DMS153 (cell line): ENCODE data around the gene SH2D2A.

Experiments used
- DNase-seq: peaks from one replicate; lab custom pipeline; 2025; lab: John Stamatoyannopoulos, UW

Gene SH2D2A

DNA sequence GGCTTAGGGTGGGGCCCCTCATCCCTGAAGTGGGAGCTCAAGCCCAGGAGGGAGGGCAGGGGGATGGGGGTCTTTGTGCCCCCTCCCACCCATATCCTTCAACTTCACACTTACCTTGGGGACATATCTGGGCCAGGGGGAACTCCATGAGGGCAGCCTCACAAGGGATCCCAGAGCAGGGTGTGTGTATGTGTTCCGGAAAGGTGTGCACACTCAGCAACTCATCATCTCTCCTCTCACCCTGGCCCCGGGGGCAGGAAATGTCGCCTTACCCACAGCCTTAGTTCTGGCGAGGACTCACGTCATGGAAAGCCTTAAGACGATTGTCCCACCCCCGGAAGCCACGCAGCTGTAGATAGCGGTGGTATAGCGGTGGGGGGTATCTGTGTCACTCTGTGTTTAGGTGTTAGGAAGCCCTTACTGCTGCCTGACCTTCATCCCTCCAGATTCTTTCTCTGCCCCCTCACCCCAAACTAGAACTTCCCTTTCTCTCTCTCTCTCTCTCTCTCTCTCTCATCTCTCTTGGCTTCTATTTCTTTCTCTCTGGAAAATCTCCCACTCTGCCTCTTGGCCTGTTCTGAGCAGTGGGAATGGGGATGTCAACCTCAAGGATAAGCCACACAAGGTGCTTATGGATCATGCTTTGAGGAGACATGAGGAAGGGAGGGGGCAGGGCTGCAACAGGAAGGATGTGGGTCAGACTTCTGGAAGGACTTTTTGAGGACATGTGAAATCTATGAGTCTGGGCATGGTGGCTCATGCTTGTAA is at the start of gene SH2D2A:
Gene SH2D2A, minus strand, starts transcription at position 288 of the 768 bp plus-strand sequence. Its CDS starts 140 bp downstream, at position 148.
- DNase-seq: no peak

DNA sequence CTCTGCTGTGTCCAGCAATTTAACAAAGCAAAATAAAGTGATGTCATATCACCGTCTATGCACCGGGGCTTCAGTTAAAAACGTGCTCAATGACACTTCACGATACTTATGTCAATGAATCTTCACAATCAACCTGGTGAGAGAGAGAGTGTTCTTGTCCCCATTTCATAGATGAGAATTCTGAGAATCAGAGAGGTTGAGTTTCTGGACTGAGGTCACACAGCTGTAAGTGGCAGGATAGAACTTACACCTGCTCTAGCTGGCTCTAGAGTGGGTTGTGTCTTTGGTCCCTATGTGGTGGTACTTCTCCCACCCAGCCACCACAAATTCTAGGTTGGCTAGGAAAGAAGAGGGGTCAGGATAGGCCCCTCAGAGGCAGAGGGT is 49.2 kb upstream of the SH2D2A start:
- DNase-seq: no peak

DNA sequence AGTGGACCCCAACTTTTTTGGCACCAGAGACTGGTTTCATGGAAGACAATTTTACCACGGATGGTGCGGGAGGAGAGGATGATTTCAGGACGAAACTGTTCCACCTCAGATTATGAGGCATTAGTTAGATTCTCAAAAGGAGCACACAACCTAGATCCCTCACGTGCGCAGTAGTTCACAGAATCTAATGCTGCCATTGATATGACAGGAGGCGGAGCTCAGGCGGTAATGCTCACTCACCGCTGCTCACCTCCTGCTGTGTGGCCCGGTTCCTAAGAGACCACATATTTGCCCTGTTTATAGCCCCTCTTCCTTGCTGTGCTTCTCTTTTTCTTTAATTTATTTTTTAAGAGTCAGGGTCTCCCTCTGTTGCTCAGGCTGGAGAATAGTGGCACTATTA is 48.6 kb upstream of the SH2D2A start:
- no peak for DNase-seq

DNA sequence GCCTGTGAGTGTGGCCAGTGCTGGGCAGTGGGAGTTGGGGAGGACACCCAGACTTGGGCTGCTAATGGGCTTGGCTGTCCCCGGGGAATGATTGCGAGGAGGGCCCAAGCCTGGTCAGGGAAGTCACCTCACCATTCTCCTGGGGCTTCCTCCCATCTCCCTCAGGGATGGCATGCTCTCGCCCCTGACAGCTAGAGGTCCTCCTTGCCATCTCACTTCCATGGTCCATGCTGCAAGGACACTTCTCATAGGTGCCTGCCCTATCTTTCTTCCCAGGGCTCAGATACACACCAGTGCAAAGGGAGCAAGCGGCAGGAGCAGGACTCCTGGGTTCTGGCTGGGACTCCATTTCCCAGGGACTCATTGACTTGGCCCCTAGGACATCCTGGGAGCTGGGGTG is 48.1 kb upstream of the SH2D2A start:
- no peak for DNase-seq

DNA sequence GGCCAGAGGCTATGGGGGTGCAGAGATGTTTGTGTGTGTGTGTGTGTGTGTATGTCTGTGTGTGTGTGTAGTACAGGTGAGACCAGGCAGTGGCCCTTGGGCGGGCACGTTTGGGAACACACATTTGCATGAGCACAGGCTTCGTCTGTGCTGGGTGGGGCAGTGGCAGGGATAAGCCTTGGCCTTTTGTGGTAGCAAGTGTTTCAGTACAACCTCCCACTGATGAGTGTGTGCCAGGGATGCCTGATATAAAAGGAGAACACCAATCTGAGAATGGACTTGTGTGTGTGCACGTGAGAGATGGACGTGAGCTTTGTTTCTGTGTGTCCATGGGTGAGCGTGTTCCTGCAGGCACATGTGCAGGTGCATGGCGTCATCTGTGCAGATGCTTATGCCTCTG is 47.0 kb upstream of the SH2D2A start:
- no peak for DNase-seq

DNA sequence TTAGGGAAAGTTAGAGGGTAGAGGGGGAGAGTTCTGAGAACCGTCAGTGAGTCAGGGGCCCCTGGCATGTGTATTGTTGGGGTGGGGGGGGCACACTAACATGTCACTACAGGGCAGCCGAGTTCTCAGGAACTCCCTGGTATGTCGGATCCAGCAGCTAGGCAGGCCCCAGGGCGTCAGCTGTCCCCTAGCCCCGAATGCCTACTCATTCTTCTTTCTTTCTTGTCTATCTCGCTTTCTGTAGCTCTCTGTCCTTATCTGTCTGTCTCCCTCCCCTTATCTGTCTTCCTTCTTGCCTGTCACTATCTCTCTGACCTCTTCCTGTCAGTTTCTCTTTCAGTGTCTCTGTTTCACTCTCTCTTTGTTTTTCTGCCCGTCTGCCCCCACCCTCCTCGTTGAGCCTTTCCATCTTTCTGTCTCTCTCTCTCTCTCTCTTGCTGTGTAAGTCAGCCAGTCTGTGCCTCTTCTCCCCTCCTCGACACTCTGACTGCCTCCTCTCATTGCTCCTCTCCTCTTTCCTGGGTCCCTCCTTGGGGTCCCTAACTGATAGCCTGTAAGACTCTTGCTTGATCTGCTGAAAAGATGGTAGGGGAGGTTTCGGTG is 46.5 kb upstream of the SH2D2A start:
- no peak for DNase-seq

DNA sequence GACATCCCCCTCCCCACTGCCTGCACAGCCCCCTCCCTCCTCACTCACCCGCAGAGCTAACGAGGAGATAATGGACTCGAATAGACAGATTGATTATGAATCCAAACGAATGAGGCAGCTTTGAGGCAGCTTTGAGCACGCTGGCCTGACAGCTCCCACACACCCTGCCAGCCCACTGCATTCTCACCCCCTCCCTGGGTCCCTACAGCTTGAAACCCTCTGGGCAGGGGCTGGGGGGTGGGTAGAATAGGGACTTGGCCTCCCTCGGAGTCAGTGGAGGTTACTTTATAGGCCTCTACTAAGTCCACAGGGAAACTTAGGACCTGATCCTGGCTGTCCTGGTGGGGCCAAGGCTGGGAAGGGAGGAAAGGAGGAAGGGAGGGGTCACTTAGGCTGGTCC is 45.9 kb upstream of the SH2D2A start:
- DNase-seq: no peak

DNA sequence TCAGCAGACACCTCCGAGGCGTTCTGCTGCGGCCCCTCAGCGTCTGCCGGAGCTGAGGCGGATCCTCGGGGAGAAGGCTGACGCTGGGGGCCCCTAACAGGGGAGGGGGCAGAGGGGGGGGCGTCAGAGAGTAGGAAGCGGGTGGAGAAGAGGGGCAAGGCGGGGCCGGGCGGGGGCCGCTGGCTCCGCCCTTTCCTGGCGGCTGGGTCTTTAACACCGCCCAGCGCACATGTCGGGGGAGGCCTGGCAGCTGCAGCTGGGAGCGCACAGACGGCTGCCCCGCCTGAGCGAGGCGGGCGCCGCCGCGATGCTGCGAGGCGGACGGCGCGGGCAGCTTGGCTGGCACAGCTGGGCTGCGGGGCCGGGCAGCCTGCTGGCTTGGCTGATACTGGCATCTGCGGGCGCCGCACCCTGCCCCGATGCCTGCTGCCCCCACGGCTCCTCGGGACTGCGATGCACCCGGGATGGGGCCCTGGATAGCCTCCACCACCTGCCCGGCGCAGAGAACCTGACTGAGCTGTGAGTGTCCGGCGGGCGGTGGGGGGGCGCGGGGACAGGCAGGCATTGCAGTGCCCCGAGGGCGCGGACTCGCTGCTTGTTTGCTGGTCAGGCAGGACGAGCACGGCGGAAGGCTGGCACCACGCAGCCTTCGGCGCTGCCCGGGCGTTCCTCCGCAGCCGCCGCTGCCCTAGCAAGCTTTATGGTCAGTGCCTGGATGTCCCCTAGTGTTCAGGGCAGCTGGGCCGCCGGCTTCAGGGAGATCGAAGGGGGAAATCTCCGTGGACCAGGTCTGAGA is 44.2 kb upstream of the SH2D2A start, which contains the start of gene NTRK1:
Gene NTRK1, plus strand, starts transcription at position 238 of the 796 bp plus-strand sequence. Its CDS starts 70 bp downstream, at position 308.
- no peak for DNase-seq

DNA sequence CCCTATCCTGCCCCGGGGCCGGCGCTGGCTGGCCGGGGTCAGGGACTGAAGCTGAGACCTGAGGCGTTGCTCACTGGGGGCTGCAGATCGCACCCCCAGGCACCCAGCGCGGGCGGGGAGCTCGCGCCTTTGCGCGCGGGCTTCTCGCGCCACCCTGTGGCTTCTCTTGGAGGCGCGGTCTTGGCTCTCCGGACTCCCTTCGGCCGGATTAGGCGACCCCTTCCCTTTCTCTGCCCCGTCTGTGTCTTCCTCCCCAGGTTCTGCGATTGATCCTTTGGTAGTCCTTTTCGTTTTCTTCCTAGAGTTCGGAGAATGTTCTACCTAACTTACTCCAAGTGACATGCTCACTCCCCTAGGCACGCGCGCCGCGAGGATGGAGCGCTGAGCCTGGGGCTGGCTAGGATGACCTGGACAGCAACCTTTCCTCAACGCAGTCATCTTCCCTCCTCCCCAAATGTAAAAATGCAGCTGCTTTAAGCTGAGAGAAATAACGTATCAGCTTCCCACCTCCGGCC is 43.5 kb upstream of the SH2D2A start:
- DNase-seq: no peak

DNA sequence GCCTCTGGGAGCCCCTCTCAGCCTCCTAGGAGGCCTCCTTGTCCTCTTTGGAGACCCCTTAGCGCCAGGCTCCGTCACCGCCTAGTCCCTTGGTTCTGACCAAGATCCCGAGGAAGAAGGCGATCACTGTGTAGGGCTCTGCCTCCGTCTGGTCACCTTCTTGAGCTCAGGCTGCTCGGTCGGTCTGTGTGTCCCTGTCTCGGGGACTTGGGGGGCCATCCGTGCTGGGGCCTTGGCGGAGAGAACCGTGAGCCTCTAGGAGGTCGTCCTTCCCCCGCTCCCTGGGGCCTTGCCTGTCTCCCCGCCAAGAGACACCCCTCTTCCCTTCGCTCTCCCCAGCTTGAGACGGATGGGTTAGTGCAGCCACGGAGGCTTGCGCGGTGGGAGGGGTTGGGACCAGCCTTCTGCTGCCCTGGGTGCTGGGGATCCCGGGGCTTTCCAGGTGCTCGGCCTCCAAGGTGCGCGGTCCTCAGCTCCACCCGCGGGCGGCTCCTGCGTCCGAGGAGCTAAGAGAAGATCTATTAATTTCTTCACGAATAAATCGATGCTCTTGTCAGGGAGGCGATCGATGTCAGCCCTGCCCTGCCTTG is 43.0 kb upstream of the SH2D2A start:
- DNase-seq: no peak

DNA sequence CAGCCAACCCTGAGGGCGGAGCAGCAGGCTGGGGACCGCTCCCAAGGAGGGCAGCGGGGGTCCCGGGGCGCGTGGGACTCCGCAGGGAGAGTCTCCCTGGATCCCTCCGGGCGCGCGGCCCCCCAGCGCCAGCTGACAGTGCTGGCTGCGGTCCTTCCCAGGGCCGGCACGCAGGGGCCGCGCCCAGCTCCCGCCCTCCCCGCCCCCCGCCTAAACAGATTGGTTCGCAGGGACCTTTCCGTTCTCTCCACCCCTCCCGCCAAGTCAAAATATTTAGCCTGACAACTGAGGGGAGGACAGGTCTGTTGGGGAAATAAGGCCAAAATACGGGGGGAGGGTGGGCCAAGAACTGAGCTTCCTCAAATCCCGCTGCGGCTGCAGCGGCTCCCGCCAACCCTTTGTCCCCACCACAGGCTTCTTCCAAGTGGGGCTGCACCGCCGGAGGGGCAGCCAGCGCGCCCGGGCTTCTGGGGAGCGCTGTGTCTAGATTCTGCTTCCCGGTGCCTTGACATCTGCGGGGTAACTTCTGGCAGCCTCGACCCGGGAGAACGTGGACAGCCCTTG is 42.4 kb upstream of the SH2D2A start, which contains the start of gene INSRR:
Gene INSRR, minus strand, starts transcription at position 159 of the 564 bp plus-strand sequence. CDS start 496 bp downstream, outside the sequence.
- no peak for DNase-seq

DNA sequence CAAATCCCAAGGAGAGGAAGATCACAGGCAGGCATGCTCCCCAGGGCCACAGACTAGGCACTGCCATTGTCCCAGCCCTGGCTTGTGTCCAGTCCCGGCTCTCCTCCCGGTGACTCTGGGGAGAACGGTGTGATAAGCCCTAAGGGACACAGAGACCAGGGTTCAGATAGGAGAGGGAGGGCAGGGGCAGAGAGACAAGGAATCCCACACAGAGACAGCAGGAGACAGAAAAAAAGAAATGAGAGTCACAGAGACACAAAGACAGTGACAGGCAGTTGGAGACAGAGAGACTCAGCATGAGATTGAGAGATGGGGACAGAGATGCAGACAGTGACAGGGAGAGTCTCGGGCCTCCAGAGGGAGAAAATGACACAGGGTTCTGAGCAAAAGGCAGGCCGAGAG is 41.9 kb upstream of the SH2D2A start:
- no peak for DNase-seq

DNA sequence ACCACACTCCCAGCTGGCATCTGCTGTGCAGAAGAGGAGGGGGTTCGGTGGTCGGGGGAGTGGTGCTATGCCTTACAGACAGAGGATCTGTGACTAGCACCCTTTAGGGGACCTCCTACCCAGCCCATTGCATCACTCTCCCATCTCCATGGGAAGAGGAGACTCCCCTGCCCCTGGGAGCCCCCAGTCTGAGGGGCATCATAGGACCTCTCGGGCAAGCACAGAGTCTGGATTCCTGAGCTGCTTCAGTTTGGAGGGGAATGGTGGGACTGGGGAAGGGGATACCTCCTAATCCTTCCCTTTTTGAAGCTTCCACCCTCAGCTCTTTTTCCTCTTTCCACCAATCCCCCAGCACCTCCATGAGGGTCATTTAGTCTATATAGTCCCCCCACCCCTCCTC is 40.9 kb upstream of the SH2D2A start:
- DNase-seq: no peak

DNA sequence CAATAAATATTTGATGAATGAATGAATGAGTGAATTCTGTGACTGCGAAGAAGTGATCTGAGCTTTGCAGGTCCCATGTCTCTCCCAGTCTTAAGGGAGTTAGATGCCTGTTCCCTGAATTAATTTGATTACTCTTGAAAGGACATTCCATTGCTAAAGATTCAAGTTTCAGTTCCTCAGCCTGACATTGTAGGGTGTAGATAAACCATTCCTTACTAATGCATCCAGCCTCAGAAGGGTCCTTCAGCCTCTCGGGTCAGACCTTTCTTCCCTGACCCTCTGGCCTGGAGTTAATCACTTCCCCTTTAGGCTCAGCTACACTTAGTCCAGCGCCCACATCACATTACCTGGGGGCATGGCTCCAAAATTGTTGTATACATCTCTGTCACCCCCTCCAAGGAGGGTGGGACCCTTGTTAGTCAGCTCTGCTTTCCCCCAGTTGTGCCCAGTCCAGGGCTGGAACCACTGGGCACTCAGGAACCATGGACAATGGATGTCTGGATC is 39.7 kb upstream of the SH2D2A start:
- DNase-seq: no peak

DNA sequence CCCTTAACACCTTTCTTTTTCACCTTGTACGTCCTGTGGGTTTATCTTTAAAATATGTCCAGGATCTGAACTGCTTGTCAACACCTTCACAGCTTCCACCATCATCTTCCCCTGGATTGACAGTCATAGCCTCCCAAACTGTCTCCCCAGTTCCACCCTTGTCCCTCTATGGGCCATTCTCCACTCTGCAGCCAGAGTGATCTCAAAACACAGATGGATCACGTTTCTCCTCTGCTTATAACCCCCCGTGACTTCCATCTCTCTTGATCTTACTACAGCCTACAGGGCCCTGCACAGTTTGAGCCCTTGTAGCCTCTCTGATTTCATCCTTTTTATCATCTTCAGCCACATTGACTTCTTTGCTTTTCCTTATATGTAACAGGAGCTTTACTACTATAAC is 38.0 kb upstream of the SH2D2A start:
- no peak for DNase-seq

DNA sequence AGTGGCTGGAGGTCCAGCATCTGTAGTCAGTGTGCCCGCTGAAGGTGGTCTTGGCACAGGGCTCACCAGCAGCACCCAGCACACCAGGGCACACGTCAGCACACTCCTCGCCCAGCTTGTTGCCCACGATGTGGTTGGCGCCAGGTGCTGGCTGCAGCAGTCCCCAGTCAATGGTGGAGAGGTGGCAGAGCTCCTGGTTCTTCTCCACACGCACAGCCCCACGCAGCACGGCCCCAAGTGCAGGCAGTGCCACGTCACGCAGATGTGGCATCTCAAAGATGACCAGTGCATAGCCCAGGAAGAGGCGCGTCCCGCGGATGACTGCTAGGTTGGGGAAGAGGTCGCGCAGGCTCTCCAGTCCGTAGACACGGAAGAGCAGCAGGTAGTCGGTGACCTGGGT is 37.1 kb upstream of the SH2D2A start:
- no peak for DNase-seq

DNA sequence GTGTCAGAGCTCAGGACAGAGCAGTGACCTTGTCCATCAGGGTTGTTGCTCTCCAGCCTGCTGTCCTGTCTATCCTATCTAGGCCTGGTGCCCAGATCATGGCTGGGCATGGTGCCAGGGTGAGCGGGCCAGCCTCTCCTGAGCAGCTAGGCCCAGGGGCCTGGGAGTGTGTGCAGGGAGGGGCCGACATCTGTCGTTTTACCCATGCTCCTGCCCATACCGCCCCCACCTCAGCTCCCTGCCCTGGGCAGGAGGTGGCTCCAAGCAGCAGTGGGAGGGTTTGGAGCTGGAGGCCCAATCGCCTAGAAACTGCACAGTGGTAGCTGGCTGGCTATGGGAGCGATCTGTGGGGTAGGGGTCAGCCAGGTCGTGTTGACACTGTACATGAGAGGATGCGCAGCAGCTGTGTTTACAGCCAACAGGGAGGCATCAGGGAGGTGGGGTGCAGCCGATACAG is 35.8 kb upstream of the SH2D2A start:
- DNase-seq: peak; percentile 95

DNA sequence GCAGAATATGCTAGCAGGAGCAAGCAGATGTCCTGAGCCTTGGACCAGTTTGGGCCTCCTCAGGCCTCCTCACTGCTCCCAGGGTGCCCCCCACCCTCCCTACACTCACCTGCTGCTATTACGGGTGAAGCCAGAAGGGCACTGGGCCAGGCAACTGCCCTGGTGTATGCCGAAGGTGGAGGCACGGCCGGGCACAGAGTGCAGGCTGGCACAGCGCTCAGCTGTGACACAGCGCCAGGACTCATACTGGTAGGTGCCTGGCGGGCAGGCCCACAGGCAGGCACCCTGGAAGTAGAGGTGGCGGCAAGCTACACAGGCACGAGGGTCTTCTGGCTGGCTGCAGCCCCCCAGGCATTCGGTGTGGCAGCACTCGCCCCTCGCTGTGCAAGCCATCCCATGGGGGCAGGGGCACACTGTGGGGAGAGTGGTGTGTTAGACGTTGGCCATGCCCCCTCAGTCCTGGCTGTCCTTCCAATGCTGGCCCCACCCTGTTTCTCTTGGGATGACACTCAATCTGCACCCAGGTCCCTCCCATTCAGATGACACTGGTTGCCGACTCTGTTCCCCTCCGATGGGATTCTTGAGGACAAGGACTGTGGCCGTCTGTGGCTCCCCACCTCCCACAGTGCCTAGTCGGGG is 35.2 kb upstream of the SH2D2A start:
- peak; percentile 66 for DNase-seq

DNA sequence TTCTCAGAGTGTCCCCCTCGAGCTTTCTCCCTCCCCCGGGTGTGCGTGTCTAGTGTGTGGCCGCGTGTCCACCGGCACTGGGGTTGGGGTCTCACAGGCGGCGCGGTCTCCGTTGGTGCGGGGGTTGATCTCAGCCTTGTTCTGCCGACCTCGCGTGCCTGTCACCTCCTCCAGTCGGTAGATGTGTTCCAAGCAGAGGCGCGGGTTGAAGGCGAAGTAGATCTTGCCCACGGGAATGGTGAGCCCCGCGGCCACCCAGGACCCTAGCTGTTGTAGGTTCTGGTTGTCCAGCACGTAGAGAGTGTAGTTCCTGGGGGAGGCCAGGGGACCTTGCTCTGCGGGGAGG is 32.5 kb upstream of the SH2D2A start:
- DNase-seq: no peak

DNA sequence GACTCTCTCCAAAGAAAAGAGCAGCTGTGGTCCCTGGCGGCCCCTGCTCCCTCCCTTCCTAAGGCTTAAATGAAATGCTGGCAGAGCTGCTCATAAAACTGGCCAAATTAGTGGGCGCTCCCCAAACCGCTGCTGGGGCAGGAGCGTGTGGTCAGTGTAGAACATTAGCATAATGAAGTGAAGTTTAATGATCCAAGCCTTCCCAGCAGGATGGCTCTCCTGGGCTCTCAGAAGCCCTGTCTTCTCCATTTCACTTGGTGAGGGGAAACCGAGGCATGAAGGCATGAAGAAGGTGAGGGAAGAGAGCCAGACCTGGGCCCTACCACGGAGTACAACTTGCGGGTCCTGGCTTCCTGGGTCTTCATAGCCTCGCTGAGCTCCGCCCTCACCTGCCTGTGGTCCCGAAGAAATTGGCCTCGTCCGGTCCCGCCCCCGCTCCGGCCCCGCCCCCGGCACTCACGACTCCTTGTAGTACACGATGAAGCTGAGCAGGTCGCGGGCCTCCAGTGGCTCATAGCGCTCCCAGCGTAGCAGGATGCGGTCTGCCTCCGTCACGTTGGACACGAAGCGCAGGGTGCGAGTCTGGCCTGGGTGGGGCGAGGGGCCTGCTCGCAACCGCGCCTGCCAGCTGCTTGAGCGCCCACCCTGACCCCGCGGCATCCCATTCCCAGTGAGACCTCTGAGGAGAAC is 32.0 kb upstream of the SH2D2A start:
- no peak for DNase-seq
